Measurements from ENCODE around the gene CDCA4. TPM values are rescaled to one million over a fixed set of nuclear protein-coding genes. Genes with fewer than 3 reads are reported as not detected.

The CDCA4 gene
- polyA plus RNA-seq, 1 of the 3 experiments (the other 2 are of a cell fraction) = 26.8 TPM

DNA sequence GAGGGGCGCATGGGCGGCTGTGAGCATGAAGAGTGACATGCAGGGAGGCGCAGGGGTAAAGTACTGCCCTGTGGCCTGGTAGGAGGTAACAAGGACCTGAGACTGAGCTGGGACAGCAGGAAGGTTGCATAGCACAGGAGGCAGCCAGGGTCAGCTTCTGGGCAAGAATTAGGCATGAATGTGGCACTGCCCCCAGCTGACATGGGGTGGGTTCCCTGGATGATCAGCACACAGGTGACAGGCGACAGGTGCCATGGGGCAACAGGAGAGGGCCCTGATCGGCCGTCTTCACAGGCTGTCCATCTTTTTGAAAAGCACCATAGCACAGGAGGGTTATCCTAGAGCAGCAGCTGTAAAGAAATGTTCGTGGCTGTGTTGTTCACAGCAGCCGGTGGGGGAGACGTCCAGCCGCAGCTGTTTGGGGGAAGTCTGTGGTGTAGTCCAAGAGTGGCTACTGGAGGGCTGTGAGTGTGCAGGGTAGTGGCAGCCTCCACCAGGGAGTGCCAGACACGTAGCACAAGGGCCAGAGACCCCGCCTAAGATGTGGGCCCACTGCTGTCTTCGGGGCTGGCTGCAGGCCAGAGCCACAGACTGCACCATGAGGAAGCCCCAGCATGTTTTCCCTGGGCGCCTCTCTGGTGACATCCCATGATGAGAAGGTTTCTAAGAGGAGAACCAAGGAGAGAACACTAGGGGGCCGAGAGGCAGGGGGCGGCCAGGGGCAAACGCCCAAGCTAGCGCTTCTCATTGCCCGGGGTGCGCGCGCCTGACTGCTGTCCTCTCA is 26.9 kb downstream of the CDCA4 start (continued):
- TF ChIP-seq, protein P1, sequence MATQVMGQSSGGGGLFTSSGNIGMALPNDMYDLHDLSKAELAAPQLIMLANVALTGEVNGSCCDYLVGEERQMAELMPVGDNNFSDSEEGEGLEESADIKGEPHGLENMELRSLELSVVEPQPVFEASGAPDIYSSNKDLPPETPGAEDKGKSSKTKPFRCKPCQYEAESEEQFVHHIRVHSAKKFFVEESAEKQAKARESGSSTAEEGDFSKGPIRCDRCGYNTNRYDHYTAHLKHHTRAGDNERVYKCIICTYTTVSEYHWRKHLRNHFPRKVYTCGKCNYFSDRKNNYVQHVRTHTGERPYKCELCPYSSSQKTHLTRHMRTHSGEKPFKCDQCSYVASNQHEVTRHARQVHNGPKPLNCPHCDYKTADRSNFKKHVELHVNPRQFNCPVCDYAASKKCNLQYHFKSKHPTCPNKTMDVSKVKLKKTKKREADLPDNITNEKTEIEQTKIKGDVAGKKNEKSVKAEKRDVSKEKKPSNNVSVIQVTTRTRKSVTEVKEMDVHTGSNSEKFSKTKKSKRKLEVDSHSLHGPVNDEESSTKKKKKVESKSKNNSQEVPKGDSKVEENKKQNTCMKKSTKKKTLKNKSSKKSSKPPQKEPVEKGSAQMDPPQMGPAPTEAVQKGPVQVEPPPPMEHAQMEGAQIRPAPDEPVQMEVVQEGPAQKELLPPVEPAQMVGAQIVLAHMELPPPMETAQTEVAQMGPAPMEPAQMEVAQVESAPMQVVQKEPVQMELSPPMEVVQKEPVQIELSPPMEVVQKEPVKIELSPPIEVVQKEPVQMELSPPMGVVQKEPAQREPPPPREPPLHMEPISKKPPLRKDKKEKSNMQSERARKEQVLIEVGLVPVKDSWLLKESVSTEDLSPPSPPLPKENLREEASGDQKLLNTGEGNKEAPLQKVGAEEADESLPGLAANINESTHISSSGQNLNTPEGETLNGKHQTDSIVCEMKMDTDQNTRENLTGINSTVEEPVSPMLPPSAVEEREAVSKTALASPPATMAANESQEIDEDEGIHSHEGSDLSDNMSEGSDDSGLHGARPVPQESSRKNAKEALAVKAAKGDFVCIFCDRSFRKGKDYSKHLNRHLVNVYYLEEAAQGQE (IDR thresholded peaks at IDR 0.05; ENCODE audit: low read depth, low read length) = no peak
- TF ChIP-seq TCF12 (IDR thresholded peaks at IDR 0.05) (no peak), RAD21 (IDR thresholded peaks at IDR 0.05; ENCODE audit: low read length) (no peak)
- TF ChIP-seq, protein P2, sequence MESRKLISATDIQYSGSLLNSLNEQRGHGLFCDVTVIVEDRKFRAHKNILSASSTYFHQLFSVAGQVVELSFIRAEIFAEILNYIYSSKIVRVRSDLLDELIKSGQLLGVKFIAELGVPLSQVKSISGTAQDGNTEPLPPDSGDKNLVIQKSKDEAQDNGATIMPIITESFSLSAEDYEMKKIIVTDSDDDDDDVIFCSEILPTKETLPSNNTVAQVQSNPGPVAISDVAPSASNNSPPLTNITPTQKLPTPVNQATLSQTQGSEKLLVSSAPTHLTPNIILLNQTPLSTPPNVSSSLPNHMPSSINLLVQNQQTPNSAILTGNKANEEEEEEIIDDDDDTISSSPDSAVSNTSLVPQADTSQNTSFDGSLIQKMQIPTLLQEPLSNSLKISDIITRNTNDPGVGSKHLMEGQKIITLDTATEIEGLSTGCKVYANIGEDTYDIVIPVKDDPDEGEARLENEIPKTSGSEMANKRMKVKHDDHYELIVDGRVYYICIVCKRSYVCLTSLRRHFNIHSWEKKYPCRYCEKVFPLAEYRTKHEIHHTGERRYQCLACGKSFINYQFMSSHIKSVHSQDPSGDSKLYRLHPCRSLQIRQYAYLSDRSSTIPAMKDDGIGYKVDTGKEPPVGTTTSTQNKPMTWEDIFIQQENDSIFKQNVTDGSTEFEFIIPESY (IDR thresholded peaks at IDR 0.05; ENCODE audit: borderline replicate concordance, low read depth) = no peak

DNA sequence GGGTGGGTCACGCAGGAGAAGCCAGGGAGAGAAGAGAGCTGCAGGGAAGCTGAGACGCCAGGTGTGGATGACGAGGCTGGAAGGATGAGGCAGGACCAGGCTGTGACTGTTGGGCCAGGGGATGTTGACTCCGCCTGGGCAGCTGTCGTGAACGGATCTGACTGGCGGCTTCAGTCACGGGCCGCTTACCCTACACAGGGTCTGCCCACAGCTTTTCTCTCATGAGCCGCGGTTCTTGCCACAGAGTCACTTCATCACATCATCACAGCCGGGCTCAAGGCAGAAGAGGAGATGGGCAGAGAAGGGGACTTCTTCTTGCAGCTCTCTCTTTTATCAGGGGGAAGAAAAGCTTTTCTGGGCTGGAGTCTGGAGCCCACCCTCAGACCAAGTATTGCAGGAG is 27.6 kb downstream of the CDCA4 start:
- H2AFZ ChIP-seq (ENCODE audit: low read depth) = no peak overlapping the region
- ChIA-PET POLR2A (no interaction called here), CTCF (interaction anchor here (1.2 kb wide), 1 partner anchor 18 kb away, joined by 4 read pairs; no protein-coding TSS in a partner anchor)
- no peaks in the 10 kb centered on the region for H4K20me1 ChIP-seq (ENCODE audit: insufficient read depth)
- peaks cover 12% of the 10 kb centered on the region for H3F3A ChIP-seq (replicated peaks; ENCODE audit: insufficient read depth)
- H3K9me3 ChIP-seq = no peaks in the 10 kb centered on the region
- no peaks in the 10 kb centered on the region for H3K9me2 ChIP-seq
- DNase-seq = no peak
- peaks cover 15% of the 10 kb centered on the region; the same call in 1 of the 2 replicates for H3K79me2 ChIP-seq (ENCODE audit: insufficient read depth)
- no peaks in the 10 kb centered on the region for H3K4me1 ChIP-seq (ENCODE audit: control insufficient read depth in 1 of 2, insufficient read depth in 2 of 2, low read depth in 1 of 2, low read length in 1 of 2)
- no peak overlapping the region for H3K4me2 ChIP-seq
- H3K27me3 ChIP-seq (ENCODE audit: insufficient read depth) = no peaks in the 10 kb centered on the region
- 98% methylated on average over 12 of the region's 12 CpGs for WGBS (ENCODE audit: low lambda C conversion rate)
- H3K27ac ChIP-seq (ENCODE audit: low read depth in 2 of 2, low read length in 1 of 2) = no peak overlapping the region
- H3K9ac ChIP-seq = no peak overlapping the region
- peaks cover 8 to 50% of the 10 kb centered on the region in 2 experiments for H3K36me3 ChIP-seq (replicated peaks in 1 of 2; ENCODE audit: control insufficient read depth in 1 of 2, insufficient read depth in 2 of 2, low read length in 1 of 2)
- no peak overlapping the region for H3K4me3 ChIP-seq (ENCODE audit: low read depth in 2 of 2, low read length in 1 of 2)
- TF ChIP-seq, protein P3, sequence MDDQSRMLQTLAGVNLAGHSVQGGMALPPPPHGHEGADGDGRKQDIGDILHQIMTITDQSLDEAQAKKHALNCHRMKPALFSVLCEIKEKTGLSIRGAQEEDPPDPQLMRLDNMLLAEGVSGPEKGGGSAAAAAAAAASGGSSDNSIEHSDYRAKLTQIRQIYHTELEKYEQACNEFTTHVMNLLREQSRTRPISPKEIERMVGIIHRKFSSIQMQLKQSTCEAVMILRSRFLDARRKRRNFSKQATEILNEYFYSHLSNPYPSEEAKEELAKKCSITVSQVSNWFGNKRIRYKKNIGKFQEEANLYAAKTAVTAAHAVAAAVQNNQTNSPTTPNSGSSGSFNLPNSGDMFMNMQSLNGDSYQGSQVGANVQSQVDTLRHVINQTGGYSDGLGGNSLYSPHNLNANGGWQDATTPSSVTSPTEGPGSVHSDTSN (IDR thresholded peaks at IDR 0.05) = no peak
- TF ChIP-seq GATA2 (CRISPR knock-in tag; IDR thresholded peaks at IDR 0.05) = no peak
- TF ChIP-seq FOSL2 (IDR thresholded peaks at IDR 0.05; ENCODE audit: borderline replicate concordance, low read depth) = no peak
- TF ChIP-seq, protein P2 (IDR thresholded peaks at IDR 0.05; ENCODE audit: borderline replicate concordance, low read depth) = no peak
- TF ChIP-seq MXI1 (IDR thresholded peaks at IDR 0.05; ENCODE audit: low read depth, low read length) = no peak
- no peak for TF ChIP-seq RAD21 (IDR thresholded peaks at IDR 0.05; ENCODE audit: low read length)
- TF ChIP-seq EZH2phosphoT487 (IDR thresholded peaks at IDR 0.05; ENCODE audit: borderline replicate concordance, low read depth) = no peak
- no peak for TF ChIP-seq CHD2 (IDR thresholded peaks at IDR 0.05; ENCODE audit: low read length, partially characterized antibody)
- TF ChIP-seq, protein P4, sequence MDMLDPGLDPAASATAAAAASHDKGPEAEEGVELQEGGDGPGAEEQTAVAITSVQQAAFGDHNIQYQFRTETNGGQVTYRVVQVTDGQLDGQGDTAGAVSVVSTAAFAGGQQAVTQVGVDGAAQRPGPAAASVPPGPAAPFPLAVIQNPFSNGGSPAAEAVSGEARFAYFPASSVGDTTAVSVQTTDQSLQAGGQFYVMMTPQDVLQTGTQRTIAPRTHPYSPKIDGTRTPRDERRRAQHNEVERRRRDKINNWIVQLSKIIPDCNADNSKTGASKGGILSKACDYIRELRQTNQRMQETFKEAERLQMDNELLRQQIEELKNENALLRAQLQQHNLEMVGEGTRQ (IDR thresholded peaks at IDR 0.05; ENCODE audit: borderline replicate concordance, low read depth, low read length) = no peak
- no peak for TF ChIP-seq ELF1 (IDR thresholded peaks at IDR 0.05)
- no peak for TF ChIP-seq SMC3 (IDR thresholded peaks at IDR 0.05; ENCODE audit: low read depth, low read length)
- no peak for TF ChIP-seq RCOR1 (IDR thresholded peaks at IDR 0.05; ENCODE audit: low read length)
- TF ChIP-seq, protein P5, sequence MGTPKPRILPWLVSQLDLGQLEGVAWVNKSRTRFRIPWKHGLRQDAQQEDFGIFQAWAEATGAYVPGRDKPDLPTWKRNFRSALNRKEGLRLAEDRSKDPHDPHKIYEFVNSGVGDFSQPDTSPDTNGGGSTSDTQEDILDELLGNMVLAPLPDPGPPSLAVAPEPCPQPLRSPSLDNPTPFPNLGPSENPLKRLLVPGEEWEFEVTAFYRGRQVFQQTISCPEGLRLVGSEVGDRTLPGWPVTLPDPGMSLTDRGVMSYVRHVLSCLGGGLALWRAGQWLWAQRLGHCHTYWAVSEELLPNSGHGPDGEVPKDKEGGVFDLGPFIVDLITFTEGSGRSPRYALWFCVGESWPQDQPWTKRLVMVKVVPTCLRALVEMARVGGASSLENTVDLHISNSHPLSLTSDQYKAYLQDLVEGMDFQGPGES (IDR thresholded peaks at IDR 0.05; ENCODE audit: low read depth, low read length) = no peak
- no peak for TF ChIP-seq POLR2AphosphoS5 (IDR thresholded peaks at IDR 0.05; ENCODE audit: low read depth, low read length)
- TF ChIP-seq, protein P6, sequence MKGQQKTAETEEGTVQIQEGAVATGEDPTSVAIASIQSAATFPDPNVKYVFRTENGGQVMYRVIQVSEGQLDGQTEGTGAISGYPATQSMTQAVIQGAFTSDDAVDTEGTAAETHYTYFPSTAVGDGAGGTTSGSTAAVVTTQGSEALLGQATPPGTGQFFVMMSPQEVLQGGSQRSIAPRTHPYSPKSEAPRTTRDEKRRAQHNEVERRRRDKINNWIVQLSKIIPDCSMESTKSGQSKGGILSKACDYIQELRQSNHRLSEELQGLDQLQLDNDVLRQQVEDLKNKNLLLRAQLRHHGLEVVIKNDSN (IDR thresholded peaks at IDR 0.05; ENCODE audit: borderline replicate concordance, low read depth) = no peak
